Hepatocyte (in vitro differentiated cells): ENCODE results near the gene DNAJB11. TPM values are rescaled to one million over a fixed set of nuclear protein-coding genes. Genes with fewer than 3 reads are reported as not detected.
A peak's percentile ranks its signal among the peaks of the same experiment; 100 is the strongest.

Experiments used
- DNase-seq: peaks from one replicate; pipeline ENCODE4 v3.0.0-alpha.2; 2016; ENCODE audit warnings: low spot score
- H2AFZ ChIP-seq: fragments of 200-600 bp; sonication (generic); 2 replicates; pipeline ENCODE4 v1.6.0; 2016; ENCODE audit warnings: antibody characterized with exemption, mild to moderate bottlenecking
- H3K27ac ChIP-seq: fragments of 200-600 bp; sonication (generic); 2 replicates; pipeline ENCODE4 v1.5.1; 2016; ENCODE audit warnings: mild to moderate bottlenecking
- H3K27me3 ChIP-seq: fragments of 200-600 bp; sonication (generic); 2 replicates; pipeline ENCODE4 v1.6.1; 2016
- H3K36me3 ChIP-seq: fragments of 200-600 bp; sonication (generic); replicated peaks from 2 replicates; pipeline ENCODE4 v1.5.1; 2016; ENCODE audit warnings: low read depth; ENCODE audit not compliant: insufficient read depth
- H3K4me1 ChIP-seq: fragments of 200-600 bp; sonication (generic); 2 replicates; pipeline ENCODE4 v1.5.1; 2016; ENCODE audit warnings: mild to moderate bottlenecking, moderate library complexity; ENCODE audit not compliant: insufficient read depth
- H3K4me2 ChIP-seq: fragments of 200-600 bp; sonication (generic); 2 replicates; pipeline ENCODE4 v1.6.0; 2016
- H3K4me3 ChIP-seq: fragments of 200-600 bp; sonication (generic); 2 replicates; pipeline ENCODE4 v1.5.1; 2016; ENCODE audit warnings: mild to moderate bottlenecking
- H3K79me2 ChIP-seq: fragments of 200-600 bp; sonication (generic); 2 replicates; pipeline ENCODE4 v1.6.0; 2017; ENCODE audit warnings: mild to moderate bottlenecking
- H3K9me2 ChIP-seq: fragments of 200-600 bp; sonication (generic); replicated peaks from 2 replicates; pipeline ENCODE4 v1.6.0; 2017; ENCODE audit warnings: mild to moderate bottlenecking; ENCODE audit not compliant: insufficient read depth
- H3K9me3 ChIP-seq: fragments of 200-600 bp; sonication (generic); 2 replicates; pipeline ENCODE4 v1.5.1; 2016; ENCODE audit warnings: low read depth, mild to moderate bottlenecking
- H4K20me1 ChIP-seq: fragments of 200-600 bp; sonication (generic); 2 replicates; pipeline ENCODE4 v1.6.0; 2016; ENCODE audit warnings: mild to moderate bottlenecking; ENCODE audit not compliant: insufficient read depth, poor library complexity, severe bottlenecking
- CTCF ChIP-seq: fragments of 200-600 bp; sonication (generic); IDR thresholded peaks from 2 replicates; pipeline ENCODE4 v1.5.1; 2016; ENCODE audit warnings: antibody characterized with exemption, mild to moderate bottlenecking; ENCODE audit not compliant: poor library complexity
- EZH2 ChIP-seq: fragments of 200-600 bp; sonication (generic); IDR thresholded peaks from 2 replicates; pipeline ENCODE4 v1.6.1; 2016; ENCODE audit warnings: antibody characterized with exemption, mild to moderate bottlenecking, borderline replicate concordance
- EZH2phosphoT487 ChIP-seq: fragments of 200-600 bp; sonication (generic); IDR thresholded peaks from one replicate; pipeline ENCODE4 v1.6.1; 2018; ENCODE audit warnings: antibody characterized with exemption, mild to moderate bottlenecking, low read depth, moderate library complexity; ENCODE audit not compliant: unreplicated experiment, severe bottlenecking
- WGBS: methylation state at CpG from one replicate; pipeline ENCODE4 v1.1.6; 2016; ENCODE audit warnings: low lambda C conversion rate; ENCODE audit errors: missing lambda C conversion rate; 5-methylcytosine and 5-hydroxymethylcytosine counted together
- polyA plus RNA-seq: library from polyadenylated mRNA; unstranded; fragments of >200 nt; fragmentation: Nextera tagmentation; extraction: Ambion mirVana; gene quantifications from 2 replicates; pipeline ENCODE4 v1.2.1, GENCODE V29; 2016
- total RNA-seq: library from RNA; depleted of rRNA; stranded (reverse); fragments of >200 nt; gene quantifications from 2 replicates; pipeline ENCODE4 v1.2.3, GENCODE V29; 2014

Gene DNAJB11
- total and polyA plus RNA-seq, 2 experiments from 2014 or later = 103 to 148 TPM

GRCh38 chr3:186540221-186540834, 30.2 kb upstream of the DNAJB11 start:
- Histone ChIP-seq H3K27ac (no peak overlapping the region), H3K36me3 (no peaks in the 10 kb centered on the region), H4K20me1 (no peaks in the 10 kb centered on the region), H3K9me3 (no peaks in the 10 kb centered on the region), H3K4me2 (peak overlapping the region; percentile 48), H2AFZ (no peak overlapping the region), H3K4me1 (no peaks in the 10 kb centered on the region), H3K27me3 (no peaks in the 10 kb centered on the region), H3K79me2 (no peaks in the 10 kb centered on the region), H3K4me3 (no peak overlapping the region), H3K9me2 (no peaks in the 10 kb centered on the region)
- no peak for TF ChIP-seq EZH2
- TF ChIP-seq CTCF = peak; percentile 89
- whole genome bisulfite sequencing = 10% methylated on average over 8 of the region's 8 CpGs
- peak; percentile 87 for DNase-seq

GRCh38 chr3:186540835-186541226, 29.7 kb upstream of the DNAJB11 start:
- H3K4me1 ChIP-seq = no peaks in the 10 kb centered on the region
- no peak for DNase-seq
- H3K79me2 ChIP-seq = no peaks in the 10 kb centered on the region
- H3K9me3 ChIP-seq = no peaks in the 10 kb centered on the region
- H2AFZ ChIP-seq = no peak overlapping the region
- H3K4me3 ChIP-seq = no peak overlapping the region
- H3K27ac ChIP-seq = no peak overlapping the region
- TF ChIP-seq EZH2phosphoT487 = no peak
- no peak for TF ChIP-seq EZH2
- TF ChIP-seq CTCF = no peak
- no peaks in the 10 kb centered on the region for H3K27me3 ChIP-seq
- H4K20me1 ChIP-seq = no peaks in the 10 kb centered on the region
- no peak overlapping the region for H3K4me2 ChIP-seq
- no peaks in the 10 kb centered on the region for H3K9me2 ChIP-seq
- H3K36me3 ChIP-seq = no peaks in the 10 kb centered on the region
- 36% methylated on average over 2 of the region's 2 CpGs for WGBS

GRCh38 chr3:186544281-186544680, 26.2 kb upstream of the DNAJB11 start, which contains the start of gene CRYGS:
Gene CRYGS (minus strand): TSS chr3:186544380. CDS start chr3:186544326, 54 bp downstream.
- no peak within 1 kb of the TSS for H3K4me2 ChIP-seq
- H3K27ac ChIP-seq = no peak within 1 kb of the TSS
- H3K4me1 ChIP-seq = no peaks in the 10 kb centered on the region
- no peaks in the 10 kb centered on the region for H3K79me2 ChIP-seq
- no peaks in the 10 kb centered on the region for H3K9me3 ChIP-seq
- H3K27me3 ChIP-seq = no peaks in the 10 kb centered on the region
- TF ChIP-seq EZH2phosphoT487 (no peak), CTCF (no peak), EZH2 (no peak)
- DNase-seq = no peak
- H2AFZ ChIP-seq = no peak within 1 kb of the TSS
- WGBS = 96% methylated on average over 2 of the region's 2 CpGs
- no peak within 1 kb of the TSS for H3K4me3 ChIP-seq
- H3K36me3 ChIP-seq = no peaks in the 10 kb centered on the region
- H3K9me2 ChIP-seq = no peaks in the 10 kb centered on the region
- no peaks in the 10 kb centered on the region for H4K20me1 ChIP-seq
